Thoracic aorta (tissue), 2 donors: ENCODE data around the gene MPL. TPM values are rescaled to one million over a fixed set of nuclear protein-coding genes. Genes with fewer than 3 reads are reported as not detected.

Experiments
- ATAC-seq: fragments of 150-250 bp; one replicate; pipeline ENCODE4 v1.8.0; 2017; ENCODE audit warnings: low read depth; ENCODE audit not compliant: insufficient number of reproducible peaks, low FRiP score
- DNase-seq: peaks from one replicate; pipeline ENCODE4 v3.0.0-alpha.2; 2020; ENCODE audit warnings: low spot score
- H3K27ac ChIP-seq, 2 donors: fragments of 200-600 bp; sonication (generic); 1 replicate in 1 of 2; 2 replicates in 1 of 2; pipeline ENCODE4 v1.5.1; 2016; ENCODE audit warnings: mild to moderate bottlenecking in 2 of 2, moderate library complexity in 2 of 2
- H3K27me3 ChIP-seq: fragments of 200-600 bp; sonication (generic); replicated peaks from 2 replicates; pipeline ENCODE4 v1.6.0; 2016; ENCODE audit warnings: mild to moderate bottlenecking; ENCODE audit not compliant: insufficient read depth
- H3K36me3 ChIP-seq: fragments of 200-600 bp; sonication (generic); one replicate; pipeline ENCODE4 v1.5.1; 2016
- H3K4me1 ChIP-seq, 2 donors: fragments of 200-600 bp; sonication (generic); 1 replicate in 1 of 2; 2 replicates in 1 of 2; pipeline versions ENCODE4 v1.5.1 to v1.6.0; 2016; ENCODE audit warnings: low read depth in 2 of 2, mild to moderate bottlenecking in 1 of 2; ENCODE audit not compliant: control insufficient read depth in 1 of 2
- H3K4me3 ChIP-seq: fragments of 200-600 bp; sonication (generic); 2 replicates; pipeline ENCODE4 v1.5.1; 2016; ENCODE audit warnings: mild to moderate bottlenecking
- H3K9me3 ChIP-seq: fragments of 200-600 bp; sonication (generic); 2 replicates; pipeline ENCODE4 v1.5.1; 2016
- total RNA-seq, 2 donors: library from RNA; depleted of rRNA; stranded (reverse); fragments of >200 nt; gene quantifications; one replicate each; pipeline versions ENCODE4 v1.1.0 to v1.2.3, GENCODE V29; 2016
- TF ChIP-seq, protein P1 (sequence below): fragments of 200-600 bp; sonication (generic); IDR thresholded peaks from one replicate; pipeline ENCODE4 v1.5.1; 2019; ENCODE audit warnings: antibody characterized with exemption

The MPL gene
- total RNA-seq, 2 donors from 2014 or later = not detected

DNA sequence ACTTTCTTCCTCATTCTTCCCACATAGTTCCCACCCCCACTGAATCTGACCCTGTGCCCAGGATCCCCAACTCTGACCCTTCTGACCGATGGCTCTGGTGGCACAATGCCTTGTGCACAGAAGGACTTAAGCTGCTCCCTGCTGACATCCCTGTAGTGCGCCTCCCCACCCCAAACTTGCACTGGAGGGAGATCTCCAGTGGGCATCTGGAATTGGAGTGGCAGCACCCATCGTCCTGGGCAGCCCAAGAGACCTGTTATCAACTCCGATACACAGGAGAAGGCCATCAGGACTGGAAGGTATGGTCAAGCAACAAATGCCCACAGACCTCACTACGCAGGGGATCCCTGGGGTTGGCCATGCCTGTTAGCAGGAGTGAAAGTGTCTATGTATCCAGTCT, 9.0 kb downstream of the MPL start:
- ATAC-seq (no peak), DNase-seq (no peak)
- Histone ChIP-seq H3K27me3 (no peaks in the 10 kb centered on the region), H3K4me3 (no peak overlapping the region), H3K9me3 (no peaks in the 10 kb centered on the region), H3K4me1 (peaks cover 0 to 24% of the 10 kb centered on the region in 2 donors), H3K27ac (no peak overlapping the region), H3K36me3 (no peaks in the 10 kb centered on the region)
- TF ChIP-seq, protein P1, sequence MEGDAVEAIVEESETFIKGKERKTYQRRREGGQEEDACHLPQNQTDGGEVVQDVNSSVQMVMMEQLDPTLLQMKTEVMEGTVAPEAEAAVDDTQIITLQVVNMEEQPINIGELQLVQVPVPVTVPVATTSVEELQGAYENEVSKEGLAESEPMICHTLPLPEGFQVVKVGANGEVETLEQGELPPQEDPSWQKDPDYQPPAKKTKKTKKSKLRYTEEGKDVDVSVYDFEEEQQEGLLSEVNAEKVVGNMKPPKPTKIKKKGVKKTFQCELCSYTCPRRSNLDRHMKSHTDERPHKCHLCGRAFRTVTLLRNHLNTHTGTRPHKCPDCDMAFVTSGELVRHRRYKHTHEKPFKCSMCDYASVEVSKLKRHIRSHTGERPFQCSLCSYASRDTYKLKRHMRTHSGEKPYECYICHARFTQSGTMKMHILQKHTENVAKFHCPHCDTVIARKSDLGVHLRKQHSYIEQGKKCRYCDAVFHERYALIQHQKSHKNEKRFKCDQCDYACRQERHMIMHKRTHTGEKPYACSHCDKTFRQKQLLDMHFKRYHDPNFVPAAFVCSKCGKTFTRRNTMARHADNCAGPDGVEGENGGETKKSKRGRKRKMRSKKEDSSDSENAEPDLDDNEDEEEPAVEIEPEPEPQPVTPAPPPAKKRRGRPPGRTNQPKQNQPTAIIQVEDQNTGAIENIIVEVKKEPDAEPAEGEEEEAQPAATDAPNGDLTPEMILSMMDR = no peak

DNA sequence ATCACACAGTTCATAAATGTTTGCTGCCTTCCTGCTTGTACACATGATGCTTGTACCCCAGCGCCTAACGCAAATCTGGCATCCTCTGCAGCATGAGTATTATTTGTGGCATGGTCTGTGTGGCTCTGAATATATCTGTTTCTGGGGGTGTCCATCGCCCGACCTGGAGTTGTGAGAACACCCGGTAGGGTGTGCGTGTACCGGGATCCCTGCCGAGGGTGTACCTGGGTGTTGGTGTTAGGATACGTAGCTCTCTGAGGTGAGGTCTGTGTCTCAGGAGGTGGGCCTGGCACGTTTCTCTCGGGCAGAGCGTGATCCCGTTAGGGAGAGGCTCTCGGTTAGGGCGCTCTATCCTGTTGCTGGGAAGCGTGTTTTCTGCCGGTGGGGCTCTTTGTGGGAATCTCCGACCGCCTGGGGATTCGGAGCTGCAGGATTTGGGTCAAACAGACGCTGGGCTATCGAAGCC, 10.8 kb downstream of the MPL start:
- Histone ChIP-seq H3K27ac (peak overlapping the region; percentile 81 to 87), H3K36me3 (no peaks in the 10 kb centered on the region), H3K27me3 (no peaks in the 10 kb centered on the region), H3K9me3 (no peaks in the 10 kb centered on the region), H3K4me1 (peaks cover 0 to 24% of the 10 kb centered on the region in 2 donors), H3K4me3 (peak overlapping the region; percentile 83)
- ATAC-seq (peak; percentile 30), DNase-seq (no peak)
- TF ChIP-seq, protein P1 = no peak

DNA sequence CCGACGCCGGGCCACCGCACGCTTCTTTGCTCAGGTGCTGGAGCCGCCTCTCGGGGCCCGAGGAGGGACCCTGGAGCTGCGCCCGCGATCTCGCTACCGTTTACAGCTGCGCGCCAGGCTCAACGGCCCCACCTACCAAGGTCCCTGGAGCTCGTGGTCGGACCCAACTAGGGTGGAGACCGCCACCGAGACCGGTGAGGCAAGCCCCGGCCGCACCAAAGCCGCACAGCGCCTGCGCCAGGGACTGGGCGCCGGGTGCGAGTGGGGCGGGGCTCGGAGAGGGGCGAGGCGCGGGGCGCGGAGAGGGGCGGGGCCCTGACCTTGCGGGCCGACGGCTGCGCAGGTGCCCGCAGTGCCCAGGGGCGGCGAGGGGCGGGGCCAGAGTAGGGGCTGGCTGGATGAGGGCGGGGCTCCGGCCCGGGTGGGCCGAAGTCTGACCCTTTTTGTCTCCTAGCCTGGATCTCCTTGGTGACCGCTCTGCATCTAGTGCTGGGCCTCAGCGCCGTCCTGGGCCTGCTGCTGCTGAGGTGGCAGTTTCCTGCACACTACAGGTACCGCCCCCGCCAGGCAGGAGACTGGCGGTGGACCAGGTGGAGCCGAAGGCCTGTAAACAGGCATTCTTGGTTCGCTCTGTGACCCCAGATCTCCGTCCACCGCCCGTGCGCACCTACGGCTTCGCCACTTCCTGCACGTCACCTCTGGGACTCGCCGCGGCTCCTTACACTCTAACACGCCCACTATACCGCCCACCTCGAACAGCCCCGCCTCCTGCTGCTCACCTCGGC, 11.4 kb downstream of the MPL start:
- Histone ChIP-seq H3K27ac (peak overlapping the region; percentile 81 to 87), H3K4me1 (peaks cover 0 to 22% of the 10 kb centered on the region in 2 donors), H3K9me3 (no peaks in the 10 kb centered on the region), H3K4me3 (peak overlapping the region; percentile 83), H3K36me3 (no peaks in the 10 kb centered on the region), H3K27me3 (no peaks in the 10 kb centered on the region)
- TF ChIP-seq, protein P1 = no peak
- ATAC-seq = peak; percentile 58
- peak; percentile 34 for DNase-seq

DNA sequence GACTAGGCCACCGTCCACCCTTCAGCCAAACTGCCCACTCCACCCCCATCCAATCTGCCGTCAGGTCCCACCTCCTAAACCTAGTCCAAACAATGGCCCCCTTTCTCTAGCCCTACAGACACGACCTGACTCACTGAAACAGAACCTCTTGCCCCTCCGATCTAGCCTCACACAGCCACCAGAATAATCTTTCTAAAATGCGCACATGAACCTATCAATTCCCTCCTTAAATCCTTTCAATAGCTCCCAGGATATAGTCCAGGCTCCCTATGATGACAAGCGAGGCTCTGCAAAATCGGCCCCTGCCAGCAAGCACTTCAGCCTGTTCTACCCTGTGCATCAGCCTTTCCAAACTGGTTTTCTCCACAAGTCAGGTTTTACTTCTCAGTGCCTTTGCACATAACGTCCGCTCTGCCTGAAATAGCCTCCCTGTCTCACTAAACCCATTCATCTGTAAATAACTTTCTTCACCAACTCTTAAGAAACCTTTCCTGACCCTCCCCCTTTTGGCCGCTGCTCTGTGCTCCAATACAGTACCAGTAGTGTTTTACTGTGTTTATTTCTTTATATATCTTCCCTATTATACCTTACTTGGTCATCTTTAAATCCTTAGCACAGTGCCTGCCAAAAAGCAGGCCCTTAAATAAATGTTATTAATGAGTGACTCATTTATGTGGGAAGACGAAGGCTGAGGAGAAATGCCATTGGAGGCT, 12.1 kb downstream of the MPL start:
- Histone ChIP-seq H3K27ac (peak overlapping the region; percentile 81 to 87), H3K27me3 (no peaks in the 10 kb centered on the region), H3K4me1 (peaks cover 0 to 18% of the 10 kb centered on the region in 2 donors), H3K4me3 (peak overlapping the region; percentile 83), H3K9me3 (no peaks in the 10 kb centered on the region), H3K36me3 (no peaks in the 10 kb centered on the region)
- no peak for DNase-seq
- ATAC-seq = peak; percentile 7
- TF ChIP-seq, protein P1 = no peak

DNA sequence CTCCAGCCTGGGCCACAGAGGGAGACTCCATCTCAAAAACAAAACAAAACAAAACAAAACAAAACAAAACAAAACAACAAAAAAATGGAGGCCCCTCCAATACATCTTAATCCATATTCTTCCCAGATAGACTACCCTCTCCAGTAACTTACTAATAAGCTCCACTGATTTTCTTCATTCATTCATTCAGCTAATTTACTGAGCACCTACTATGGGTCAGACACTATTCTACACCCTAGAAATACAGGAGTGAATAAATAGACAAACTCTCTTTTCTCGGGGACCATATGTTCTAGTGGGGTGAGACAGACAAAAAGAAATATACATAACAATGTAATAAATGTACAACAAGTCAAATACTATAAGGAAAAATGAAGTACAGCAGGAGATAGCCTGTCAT, 13.4 kb downstream of the MPL start:
- Histone ChIP-seq H3K27ac (no peak overlapping the region), H3K36me3 (no peaks in the 10 kb centered on the region), H3K4me3 (no peak overlapping the region), H3K27me3 (no peaks in the 10 kb centered on the region), H3K4me1 (peaks cover 0 to 18% of the 10 kb centered on the region in 2 donors), H3K9me3 (no peaks in the 10 kb centered on the region)
- TF ChIP-seq, protein P1 = no peak
- DNase-seq (no peak), ATAC-seq (no peak)
